Transverse colon (tissue), 3 donors: Measurements from ENCODE around the gene CD8B2.
"Not testable (repeated sequence)": the region's sequence is repeated elsewhere in the genome, so short reads cannot be mapped to it uniquely, and the experiment has no call there.

Experiments used
- CTCF ChIP-seq, 5 experiments: fragments of 200-600 bp in 3 of 5; fragments of 450-650 bp in 2 of 5; sonication (generic) in 3 of 5; IDR thresholded peaks; 1 replicate in 2 of 5; 2 replicates in 3 of 5; pipeline ENCODE4 v1.5.1; 2016 to 2017; ENCODE audit warnings: antibody characterized with exemption in 5 of 5, inconsistent platforms in 3 of 5, mild to moderate bottlenecking in 2 of 5, moderate library complexity in 1 of 5
- POLR2A ChIP-seq: fragments of 450-650 bp; IDR thresholded peaks from one replicate; pipeline ENCODE4 v1.6.1; 2016; ENCODE audit warnings: antibody characterized with exemption, mild to moderate bottlenecking, moderate library complexity

GRCh38 chr2:106513391-106513790 lies 26.2 kb downstream of the CD8B2 start:
- not testable (repeated sequence) for TF ChIP-seq CTCF (IDR thresholded peaks at IDR 0.05); POLR2A
